Common myeloid progenitor, CD34-positive (primary cell): ENCODE data around the gene SEPTIN1.

ENCODE experiments used
- CTCF ChIA-PET: fragments of 350-600 bp; sonication (Branson Sonifier 250); formaldehyde crosslinking; loops from one replicate; lab custom pipeline; 2021; ENCODE audit warnings: antibody characterized with exemption; lab: Charles Lee
- POLR2A ChIA-PET: fragments of 350-600 bp; sonication (Branson Sonifier 250); formaldehyde crosslinking; loops from one replicate; lab custom pipeline; 2021; ENCODE audit warnings: antibody characterized with exemption; lab: Charles Lee
- DNase-seq, 3 donors: peaks; one replicate each; pipeline versions ENCODE4 v3.0.0 to v3.0.0-alpha.2; 2013
- H3K27ac ChIP-seq, 2 experiments: 1 replicate in 1 of 2; 2 replicates in 1 of 2; pipeline ENCODE4 v1.7.0; 2013; ENCODE audit warnings: inconsistent platforms in 2 of 2, low read length in 2 of 2, mild to moderate bottlenecking in 2 of 2, low read depth in 1 of 2, moderate library complexity in 1 of 2; ENCODE audit not compliant: severe bottlenecking in 2 of 2, insufficient read depth in 1 of 2, poor library complexity in 1 of 2
- H3K27me3 ChIP-seq, 5 experiments: replicated peaks in 2 of 5; 1 replicate in 3 of 5; 2 replicates in 2 of 5; pipeline versions ENCODE4 v1.6.1 to v1.7.0; 2013; ENCODE audit warnings: low read length in 4 of 5, mild to moderate bottlenecking in 2 of 5, moderate library complexity in 2 of 5, inconsistent platforms in 1 of 5; ENCODE audit not compliant: insufficient read depth in 5 of 5, control insufficient read depth in 4 of 5
- H3K36me3 ChIP-seq, 4 experiments: 1 replicate in 2 of 4; 2 replicates in 2 of 4; pipeline versions ENCODE4 v1.6.1 to v1.7.0; 2013; ENCODE audit warnings: low read length in 3 of 4, control low read depth in 1 of 4, mild to moderate bottlenecking in 1 of 4; ENCODE audit not compliant: control insufficient read depth in 4 of 4, insufficient read depth in 4 of 4
- H3K4me1 ChIP-seq, 4 experiments: 1 replicate in 3 of 4; 2 replicates in 1 of 4; pipeline versions ENCODE4 v1.6.1 to v1.7.1; 2013; ENCODE audit warnings: low read length in 3 of 4, mild to moderate bottlenecking in 3 of 4, control low read depth in 1 of 4, inconsistent platforms in 1 of 4, moderate library complexity in 1 of 4; ENCODE audit not compliant: control insufficient read depth in 4 of 4, insufficient read depth in 4 of 4; ENCODE audit errors: control extremely low read depth in 1 of 4
- H3K4me3 ChIP-seq, 7 experiments: 1 replicate in 4 of 7; 2 replicates in 3 of 7; pipeline versions ENCODE4 v1.5.1 to v1.7.0; 2013; ENCODE audit warnings: mild to moderate bottlenecking in 7 of 7, low read length in 6 of 7, moderate library complexity in 6 of 7, inconsistent platforms in 2 of 7, low read depth in 2 of 7, control low read depth in 1 of 7; ENCODE audit not compliant: insufficient read depth in 4 of 7, control insufficient read depth in 1 of 7; ENCODE audit errors: extremely low read depth in 1 of 7
- H3K9me3 ChIP-seq, 5 experiments: 1 replicate in 4 of 5; 2 replicates in 1 of 5; pipeline versions ENCODE4 v1.6.1 to v1.7.1; 2013; ENCODE audit warnings: low read length in 4 of 5, mild to moderate bottlenecking in 2 of 5, inconsistent platforms in 1 of 5, low read depth in 1 of 5, moderate library complexity in 1 of 5; ENCODE audit not compliant: control insufficient read depth in 4 of 5, insufficient read depth in 2 of 5; ENCODE audit errors: control extremely low read depth in 1 of 5
- WGBS: methylation state at CpG from one replicate; pipeline ENCODE4 v1.1.5; 2013; ENCODE audit not compliant: insufficient coverage; 5-methylcytosine and 5-hydroxymethylcytosine counted together

SEPTIN1 gene

DNA sequence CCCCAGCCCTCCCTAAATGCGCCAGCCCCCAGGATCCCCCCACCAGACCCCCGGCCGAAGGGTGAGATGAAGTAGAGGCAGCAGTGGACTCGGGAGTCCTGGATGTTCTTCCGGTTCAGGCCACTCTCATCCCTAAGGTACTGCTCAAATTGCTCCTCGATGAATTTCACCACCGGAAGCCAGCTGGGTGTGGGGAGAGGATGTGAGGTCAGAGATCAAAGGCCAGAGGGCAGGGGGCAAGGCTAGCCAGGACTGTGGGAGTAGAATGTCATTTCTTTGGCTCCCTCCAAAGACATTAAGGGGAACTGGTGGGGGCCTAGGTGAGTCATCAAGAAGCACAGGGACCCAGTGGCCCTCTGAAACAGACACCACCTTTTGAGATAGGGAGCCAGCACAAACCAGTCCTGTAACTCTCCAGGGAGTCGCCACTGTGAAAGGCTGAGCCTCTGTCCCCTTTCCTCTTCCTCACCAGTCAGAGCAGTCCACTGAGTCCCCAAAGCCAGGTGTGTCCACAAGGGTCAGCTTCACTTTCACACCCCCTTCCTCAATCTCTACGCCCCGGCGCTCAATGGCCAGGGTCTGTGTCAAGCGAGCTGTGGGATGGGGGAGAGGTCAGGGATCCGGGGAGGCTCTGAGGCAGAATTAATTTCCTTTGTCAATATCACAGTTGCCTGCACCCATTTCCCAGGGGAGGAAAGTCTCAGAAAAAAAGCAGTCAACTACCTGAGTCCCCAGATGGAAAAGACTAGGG lies 895 bp downstream of the SEPTIN1 start:
- Histone ChIP-seq H3K36me3 (no peaks in the 10 kb centered on the region), H3K9me3 (no peaks in the 10 kb centered on the region), H3K4me1 (peaks cover 0 to 58% (median 50%) of the 10 kb centered on the region in 4 experiments), H3K27ac (peak overlapping the region in 1 of 2 experiments; percentile 71), H3K4me3 (peak overlapping the region in 2 of 7 experiments; percentile 56 to 72), H3K27me3 (no peaks in the 10 kb centered on the region)
- WGBS, result 84% methylated on average over 4 of the region's 13 CpGs
- peak in 1 of 3 donors; percentile 43 for DNase-seq
- ChIA-PET POLR2A (interaction anchor here (2.0 kb wide), 1 partner anchor 14 kb away, joined by 7 read pairs; the partner anchor contains the start of gene ZNF48), CTCF (interaction anchor here (1.5 to 2.8 kb wide), 5 partner anchors 11 to 28 kb away, joined by 3 to 20 read pairs (median 10); partner anchors contain the start of gene ZNF48)

GRCh38 chr16:30380803-30381208 lies 1.6 kb downstream of the SEPTIN1 start:
- ChIA-PET POLR2A (no interaction called here), CTCF (interaction anchor here (0.5 to 1.5 kb wide), 5 partner anchors 10 to 125 kb away, joined by 3 to 5 read pairs (median 3); no protein-coding TSS in a partner anchor)
- Histone ChIP-seq H3K27me3 (no peaks in the 10 kb centered on the region), H3K4me1 (peaks cover 0 to 65% (median 54%) of the 10 kb centered on the region in 4 experiments), H3K36me3 (no peaks in the 10 kb centered on the region), H3K27ac (no peak overlapping the region), H3K9me3 (no peaks in the 10 kb centered on the region), H3K4me3 (no peak overlapping the region)
- WGBS, result 88% methylated on average over 6 of the region's 6 CpGs
- DNase-seq, result no peak

DNA sequence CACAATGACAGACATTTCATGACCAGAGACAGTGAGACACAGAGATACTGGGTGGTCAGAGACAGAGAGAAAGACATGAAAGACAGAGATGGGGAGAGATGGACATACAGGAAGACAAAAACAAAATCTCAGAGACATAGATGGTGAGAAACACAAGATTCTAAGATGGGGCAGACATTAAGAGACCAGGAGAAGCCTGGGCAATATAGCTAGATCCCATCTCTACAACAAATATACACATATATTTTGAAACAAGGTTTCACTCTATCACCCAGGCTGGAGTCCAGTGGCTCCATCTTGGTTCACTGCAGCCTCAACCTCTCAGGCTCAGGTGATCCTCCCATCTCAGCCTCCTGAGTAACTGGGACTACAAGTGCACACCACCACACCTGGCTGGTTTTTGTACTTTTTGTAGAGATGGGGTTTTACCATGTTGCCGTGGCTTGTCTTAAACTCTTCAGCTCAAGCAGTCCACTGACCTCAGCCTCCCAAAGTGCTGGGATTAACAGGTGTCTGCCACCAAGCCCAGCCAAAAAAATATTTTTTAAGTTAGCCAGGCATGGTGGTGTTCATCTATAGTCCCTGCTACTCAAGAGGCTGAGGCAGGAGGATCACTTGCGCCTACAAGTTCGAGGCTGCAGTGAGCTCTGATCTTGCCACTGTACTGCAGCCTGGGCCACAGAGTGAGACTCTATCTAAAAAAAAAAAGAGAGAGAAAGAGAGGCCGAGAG lies 2.1 kb downstream of the SEPTIN1 start:
- POLR2A ChIA-PET, result no interaction called here
- no peak for DNase-seq
- 100% methylated on average over 2 of the region's 4 CpGs for WGBS
- H3K4me1 ChIP-seq, result peaks cover 0 to 65% (median 54%) of the 10 kb centered on the region in 4 experiments
- no peaks in the 10 kb centered on the region for H3K9me3 ChIP-seq
- no peaks in the 10 kb centered on the region for H3K36me3 ChIP-seq
- H3K27me3 ChIP-seq, result no peaks in the 10 kb centered on the region
- CTCF ChIA-PET, result interaction anchor here (0.5 to 1.5 kb wide), 5 partner anchors 9 to 126 kb away, joined by 3 to 5 read pairs (median 3); no protein-coding TSS in a partner anchor
- H3K27ac ChIP-seq, result no peak overlapping the region
- H3K4me3 ChIP-seq, result no peak overlapping the region

GRCh38 chr16:30379158-30379783 lies 3.1 kb downstream of the SEPTIN1 start:
- WGBS, result 21% methylated on average over 15 of the region's 27 CpGs
- ChIA-PET POLR2A (no interaction called here), CTCF (no interaction called here)
- peaks cover 0 to 65% (median 54%) of the 10 kb centered on the region in 4 experiments for H3K4me1 ChIP-seq
- no peaks in the 10 kb centered on the region for H3K27me3 ChIP-seq
- peak overlapping the region in 1 of 2 experiments; percentile 74 for H3K27ac ChIP-seq
- no peaks in the 10 kb centered on the region for H3K9me3 ChIP-seq
- no peaks in the 10 kb centered on the region for H3K36me3 ChIP-seq
- DNase-seq, result no peak
- peak overlapping the region; percentile 20 to 93 (median 79) for H3K4me3 ChIP-seq

GRCh38 chr16:30378236-30379157 lies 3.9 kb downstream of the SEPTIN1 start:
- POLR2A ChIA-PET, result interaction anchor here (0.7 to 1.8 kb wide), 7 partner anchors 9 to 695 kb away, joined by 3 to 11 read pairs (median 4); partner anchors contain the start of genes CD2BP2, ZNF48 and ZNF771
- peak overlapping the region; percentile 94 to 97 for H3K27ac ChIP-seq
- DNase-seq, result peak; percentile 98 to 99 (median 99)
- H3K9me3 ChIP-seq, result no peaks in the 10 kb centered on the region
- CTCF ChIA-PET, result interaction anchor here (1.0 to 1.9 kb wide), 2 partner anchors 21 to 33 kb away, joined by 3 to 8 read pairs; no protein-coding TSS in a partner anchor
- no peaks in the 10 kb centered on the region for H3K36me3 ChIP-seq
- WGBS, result 0% methylated on average over 46 of the region's 67 CpGs
- no peaks in the 10 kb centered on the region for H3K27me3 ChIP-seq
- peak overlapping the region; percentile 36 to 93 (median 79) for H3K4me3 ChIP-seq
- H3K4me1 ChIP-seq, result peaks cover 0 to 64% (median 54%) of the 10 kb centered on the region in 4 experiments

DNA sequence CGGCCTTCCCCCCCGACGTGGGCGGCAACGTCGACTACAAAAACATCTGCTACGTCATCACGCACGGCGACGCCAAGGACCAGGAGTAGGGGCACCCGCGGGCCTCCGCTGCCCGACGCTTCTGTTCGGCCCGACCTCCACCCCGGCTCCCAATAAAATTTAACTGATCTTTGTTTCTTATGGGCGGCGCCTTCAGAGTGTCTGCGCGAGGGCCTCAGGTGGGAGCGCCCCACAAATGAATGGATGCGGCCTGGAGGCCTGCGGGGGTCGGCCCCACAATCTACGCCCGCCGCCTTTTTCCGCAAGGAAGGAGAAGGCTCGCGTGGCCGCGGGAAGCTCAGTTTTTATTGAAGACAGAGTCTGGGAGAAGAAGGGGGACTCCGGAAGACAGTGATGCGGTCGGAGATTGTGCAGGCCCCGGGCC lies 4.5 kb downstream of the SEPTIN1 start:
- CTCF ChIA-PET, result interaction anchor here (1.0 to 2.7 kb wide), 3 partner anchors 18 to 33 kb away, joined by 3 to 11 read pairs (median 8); partner anchors contain the start of gene ZNF48
- POLR2A ChIA-PET, result interaction anchor here (0.7 to 1.8 kb wide), 7 partner anchors 8 to 696 kb away, joined by 3 to 11 read pairs (median 4); partner anchors contain the start of genes CD2BP2, ZNF48 and ZNF771

More for the DNA sequence above, 4.5 kb downstream of the SEPTIN1 start:
- Histone ChIP-seq H3K36me3 (no peaks in the 10 kb centered on the region), H3K27me3 (no peaks in the 10 kb centered on the region), H3K27ac (peak overlapping the region; percentile 94 to 97), H3K4me3 (peak overlapping the region; percentile 20 to 93 (median 69)), H3K9me3 (no peaks in the 10 kb centered on the region), H3K4me1 (peaks cover 0 to 57% (median 49%) of the 10 kb centered on the region in 4 experiments)
- 0% methylated on average over 34 of the region's 39 CpGs for WGBS
- DNase-seq, result peak; percentile 92 to 96 (median 95)
